CD4-positive, alpha-beta T cell treated with Interleukin-21 for 1 hour (primary cell): ENCODE measurements around the gene FAM20C.

Experiments
- DNase-seq: peaks from one replicate; pipeline ENCODE4 v3.0.0-alpha.2; 2020

The FAM20C gene

GRCh38 chr7:159370-160270 is 32.8 kb upstream of the FAM20C start:
- no peak for DNase-seq

- DNase-seq = no peak
Measured at GRCh38 chr7:160958-161725, 31.2 kb upstream of the FAM20C start.

DNA sequence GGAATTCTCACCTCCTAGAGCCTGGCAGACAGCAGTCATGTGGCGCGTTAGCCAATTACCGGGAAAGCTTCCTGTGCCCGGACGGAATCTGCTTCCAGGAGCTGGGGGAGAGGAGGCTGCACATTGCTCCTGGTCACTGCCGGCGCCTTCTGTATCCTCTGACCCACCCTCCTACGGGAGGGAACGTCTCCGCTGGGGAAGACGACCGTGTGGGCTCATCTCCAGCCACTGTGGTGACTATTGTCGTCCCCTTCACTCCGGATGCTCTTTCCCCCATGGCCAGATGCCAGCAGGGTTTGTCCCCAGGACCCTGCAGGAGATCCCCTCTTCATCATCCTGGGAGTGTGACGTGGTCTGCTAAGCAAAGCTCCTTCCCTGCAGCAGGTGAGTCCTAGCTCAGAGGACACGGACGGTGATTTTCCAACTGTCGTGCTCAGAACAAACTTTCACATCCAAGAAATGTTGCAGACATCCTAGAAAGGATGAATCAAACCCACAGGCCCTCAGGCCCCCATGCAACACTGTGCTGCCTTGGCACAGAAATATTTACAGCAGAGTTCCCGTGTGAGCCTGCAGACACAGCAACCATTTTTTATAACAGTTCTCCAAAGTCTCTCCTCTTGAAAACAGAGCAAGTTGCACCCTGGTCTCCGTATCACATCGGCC is 29.6 kb upstream of the FAM20C start:
- DNase-seq = no peak

GRCh38 chr7:163298-163695 is 29.1 kb upstream of the FAM20C start:
- DNase-seq = no peak

DNA sequence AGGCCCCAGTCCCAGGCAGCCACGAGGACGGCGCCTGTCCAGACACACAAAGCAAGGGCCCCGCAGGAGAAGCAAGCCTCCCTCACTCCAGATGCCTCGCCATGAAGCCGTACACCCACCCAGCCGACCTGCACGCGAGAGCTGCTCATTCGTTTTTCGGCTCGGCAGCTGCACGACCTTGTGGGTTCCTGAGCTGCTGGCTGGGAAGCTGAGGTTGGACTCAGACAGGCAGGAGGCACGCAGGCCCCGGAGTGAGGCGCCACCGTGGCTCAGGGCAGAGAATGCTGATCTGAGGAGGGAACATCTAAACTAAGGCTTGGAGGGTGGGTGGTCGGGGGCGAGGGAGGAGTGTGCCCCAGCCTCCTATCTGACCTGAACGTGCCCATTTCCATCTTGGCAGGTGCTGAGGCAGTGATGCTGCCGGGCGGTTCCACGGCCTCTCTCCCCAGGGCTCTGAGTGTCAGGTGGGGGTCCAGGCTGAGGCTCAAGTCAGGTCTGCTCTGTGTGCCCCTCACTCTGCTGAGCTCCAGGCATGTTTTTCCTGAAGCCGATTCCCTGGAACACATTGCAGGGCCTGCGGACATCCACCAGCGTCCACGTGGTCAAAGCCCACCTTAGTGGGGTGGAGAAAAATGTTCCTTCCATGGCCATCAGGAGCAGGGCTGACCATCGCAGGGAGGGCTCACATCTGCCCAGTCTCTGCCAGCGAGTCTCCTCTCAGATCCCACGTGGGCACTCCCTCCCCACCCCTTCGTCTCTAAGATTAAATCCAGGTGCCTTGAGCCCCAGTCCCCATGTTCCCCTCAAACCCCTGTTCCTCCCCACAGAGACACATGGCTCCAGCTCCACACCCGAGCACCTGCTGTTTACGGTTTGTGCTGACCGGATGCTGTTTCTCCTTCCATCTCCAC is 28.1 kb upstream of the FAM20C start:
- no peak for DNase-seq

GRCh38 chr7:164882-165660 is 27.3 kb upstream of the FAM20C start:
- DNase-seq = no peak

DNA sequence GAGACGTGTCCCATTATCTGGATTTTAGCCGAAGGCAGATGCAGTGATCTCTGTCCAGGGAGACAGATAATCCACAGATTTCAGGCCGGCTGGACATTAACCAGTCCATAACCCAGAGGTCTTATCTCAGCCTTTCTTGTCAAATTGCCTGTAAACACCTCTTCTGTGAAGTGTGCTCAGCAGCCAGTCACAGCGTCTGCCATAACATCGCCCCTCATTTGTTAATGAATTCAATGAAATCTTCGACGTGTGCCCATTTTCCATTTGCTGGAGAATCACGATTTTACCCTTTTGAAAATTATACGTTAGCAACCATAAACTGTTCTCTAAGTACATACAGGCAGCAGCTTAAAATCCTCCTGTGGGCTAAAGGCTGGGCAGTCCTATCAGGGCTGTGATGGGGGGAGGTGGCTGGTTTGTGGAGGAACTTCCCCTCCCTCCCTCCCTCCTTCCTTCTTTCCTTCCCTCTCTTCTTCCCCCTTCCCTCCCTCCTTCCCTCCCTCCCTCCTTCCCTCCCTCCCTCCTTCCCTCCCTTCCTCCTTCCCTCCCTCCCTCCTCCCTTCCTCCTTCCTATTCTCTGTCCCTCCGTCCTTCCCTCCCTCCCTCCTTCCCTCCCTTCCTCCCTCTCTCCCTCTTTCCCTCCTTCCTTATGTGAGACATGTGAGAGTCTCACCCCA is 26.6 kb upstream of the FAM20C start:
- no peak for DNase-seq

DNA sequence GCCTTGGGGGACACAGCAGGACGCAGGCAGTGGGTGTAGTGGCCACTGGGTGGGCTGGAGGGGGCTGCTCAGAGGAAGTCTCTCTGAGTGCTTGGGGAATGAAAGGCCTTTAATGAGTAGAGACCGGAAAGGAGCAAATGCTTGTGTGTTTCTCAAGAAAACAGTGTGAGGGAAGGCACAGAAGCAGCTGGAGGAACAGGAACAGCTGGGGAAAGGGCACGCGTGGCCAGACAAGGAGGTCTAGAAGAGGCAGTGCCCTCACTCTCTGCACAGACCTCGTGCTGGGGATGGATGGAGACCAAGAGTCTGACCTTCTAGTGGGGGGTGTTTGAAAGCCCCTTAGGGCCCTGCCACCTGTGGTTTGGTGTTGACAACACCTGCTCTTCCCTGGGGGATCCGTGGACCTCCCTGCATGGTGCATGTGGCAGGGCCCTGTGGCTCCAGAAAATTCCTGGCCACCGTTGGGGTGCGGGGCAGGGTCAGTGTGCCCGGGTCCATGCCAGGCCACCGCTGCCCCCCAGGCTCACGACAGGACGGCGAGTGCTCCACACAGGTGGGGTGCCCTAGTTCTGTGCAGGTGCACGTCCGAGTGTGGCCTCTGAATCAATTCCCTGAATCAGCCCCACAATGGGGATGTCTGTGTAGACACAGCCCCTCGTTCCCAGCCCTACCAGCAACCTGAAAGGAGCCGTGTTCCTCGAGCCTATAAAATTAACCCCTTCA is 25.9 kb upstream of the FAM20C start:
- no peak for DNase-seq

GRCh38 chr7:167090-167855 is 25.1 kb upstream of the FAM20C start:
- DNase-seq = no peak

DNA sequence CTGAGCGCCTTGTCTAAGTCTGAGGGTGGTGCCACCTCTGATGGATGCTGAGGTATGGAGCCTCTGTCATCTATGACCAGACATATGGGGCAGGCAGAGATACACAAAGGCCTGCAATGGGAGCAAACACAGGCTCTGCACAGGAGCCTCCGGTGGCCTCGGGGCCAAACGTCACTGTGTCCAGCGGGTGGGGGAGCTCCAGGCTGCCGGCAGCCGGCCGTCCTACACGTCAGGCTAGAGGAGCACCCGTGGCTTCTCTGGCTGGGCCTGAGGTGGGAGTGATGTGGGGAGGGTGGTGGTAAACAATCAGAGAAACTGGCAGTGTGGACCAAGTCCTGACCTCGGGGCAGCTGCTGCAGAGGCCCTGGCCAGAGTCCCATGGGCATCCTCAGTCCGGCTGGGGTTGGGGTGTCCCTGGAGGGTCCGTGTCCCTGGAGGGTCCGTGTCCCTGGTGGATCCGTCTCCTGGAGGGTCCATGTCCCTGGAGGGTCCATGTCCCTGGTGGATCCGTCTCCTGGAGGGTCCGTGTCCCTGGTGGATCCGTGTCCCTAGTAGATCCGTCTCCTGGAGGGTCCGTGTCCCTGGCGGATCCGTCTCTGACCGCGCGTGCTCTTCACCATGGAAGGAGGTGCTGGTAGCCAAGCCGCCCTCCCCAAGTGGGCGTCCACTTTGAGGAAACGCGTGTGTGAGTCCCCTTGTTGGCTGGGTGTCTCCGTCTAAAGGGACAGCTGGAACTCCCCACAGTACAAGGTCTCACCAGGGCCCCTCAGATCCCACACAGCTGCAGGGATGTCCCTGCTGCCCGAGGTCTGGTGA is 24.2 kb upstream of the FAM20C start:
- no peak for DNase-seq

DNA sequence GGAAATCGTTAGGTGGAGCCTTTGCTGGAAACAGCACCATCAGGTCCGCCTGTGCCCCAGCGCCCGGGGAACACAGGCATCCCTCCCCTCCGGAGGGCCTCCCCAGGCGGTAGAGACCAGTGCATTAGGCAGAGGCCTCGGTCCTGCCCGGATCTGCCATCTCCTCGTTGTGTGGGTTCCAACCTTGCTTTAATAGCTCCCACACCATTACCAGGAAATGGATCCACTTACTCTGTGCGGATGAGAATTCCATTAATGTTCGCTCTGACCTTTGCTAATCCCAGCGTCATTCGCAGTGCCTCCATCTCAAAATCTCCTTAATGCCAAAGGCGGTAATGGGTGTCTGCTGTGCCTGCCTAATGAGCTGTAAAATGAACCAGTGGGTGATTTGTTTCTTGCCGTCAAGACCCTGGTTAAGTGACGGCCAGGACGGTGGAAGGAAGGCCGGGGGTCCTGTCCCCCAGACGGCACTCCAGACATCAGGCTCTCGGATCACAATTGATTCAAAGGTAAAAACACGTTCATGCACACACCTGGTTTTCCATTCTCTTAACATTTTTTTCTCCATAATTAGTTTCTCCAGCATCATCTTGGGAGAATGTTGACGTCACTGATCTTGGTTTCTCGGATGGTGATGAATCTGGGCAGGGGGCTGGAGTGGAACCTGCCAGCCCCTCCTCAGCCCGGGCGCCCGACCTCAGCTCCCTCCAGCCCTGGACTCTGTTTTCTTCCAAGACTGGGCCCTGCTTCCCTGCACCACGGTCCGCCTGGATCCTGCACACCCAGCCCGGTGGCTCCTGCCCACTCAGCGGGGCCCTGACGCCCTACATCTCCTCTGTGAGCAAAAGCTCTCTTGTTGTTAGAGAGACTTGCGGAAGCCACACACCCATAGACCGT is 22.8 kb upstream of the FAM20C start:
- no peak for DNase-seq

DNA sequence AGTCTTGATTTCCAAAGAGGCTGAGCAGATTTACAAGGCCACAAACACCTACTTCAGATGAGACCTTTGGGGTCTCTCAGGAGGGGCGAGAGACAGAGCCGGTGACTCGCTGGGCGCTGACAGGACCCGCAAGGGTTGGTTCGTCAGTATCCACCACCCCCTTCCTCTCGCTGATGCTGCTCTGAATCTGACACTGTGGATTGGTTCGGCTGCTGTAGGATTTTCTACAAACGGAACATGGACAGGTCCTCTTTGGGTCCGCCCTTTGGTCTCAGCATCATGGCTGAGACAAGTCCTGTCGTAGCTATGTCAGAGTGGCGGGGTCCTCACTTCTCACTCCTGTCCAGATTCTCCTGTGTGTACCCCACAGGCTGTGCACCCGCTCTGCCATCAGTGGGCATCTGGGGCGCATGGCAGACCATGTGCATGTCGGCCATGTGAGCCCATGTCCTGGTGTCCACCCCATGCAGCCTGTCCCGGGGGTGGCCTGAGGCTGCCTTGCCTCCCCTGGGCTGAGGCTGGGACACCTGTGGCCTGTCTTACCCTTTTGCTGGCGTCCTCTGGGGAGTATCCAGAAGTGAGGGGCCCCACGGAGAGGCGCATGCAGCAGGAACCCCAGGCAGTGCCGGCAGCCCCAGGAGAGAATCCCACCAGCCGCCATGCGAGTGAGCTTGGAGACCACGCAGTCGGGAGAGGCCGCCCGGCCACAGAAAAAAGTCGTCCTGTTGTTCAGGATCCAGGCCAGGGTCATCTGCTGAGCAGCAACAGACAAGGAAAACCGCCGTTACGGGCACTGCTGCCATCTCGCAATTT is 21.6 kb upstream of the FAM20C start:
- DNase-seq = no peak

DNA sequence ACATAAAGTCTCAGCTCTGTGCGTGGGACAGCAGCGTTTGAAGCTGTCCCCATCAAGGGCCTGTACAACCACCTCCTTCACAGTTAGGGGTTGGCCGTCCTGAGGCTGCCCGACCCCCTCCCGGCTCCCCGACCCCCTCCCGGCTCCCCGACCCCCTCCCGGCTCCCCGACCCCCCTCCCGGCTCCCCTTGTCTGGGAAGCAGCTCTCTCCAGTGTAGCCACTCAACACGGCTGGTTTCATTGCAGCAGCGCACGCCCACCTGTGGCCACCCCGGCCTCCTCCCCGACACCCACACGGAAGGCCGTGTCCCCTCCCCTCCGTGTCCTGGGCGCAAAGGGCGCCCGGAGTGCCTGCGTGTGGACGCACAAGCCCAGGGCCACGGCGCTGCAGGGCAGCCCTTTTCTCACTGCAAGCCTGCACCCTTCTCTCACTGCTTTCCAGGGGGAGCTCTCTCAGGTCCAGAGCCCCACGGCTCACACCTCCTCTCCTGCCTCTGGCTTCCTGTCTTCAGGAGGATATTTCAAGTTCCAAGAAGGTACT is 20.9 kb upstream of the FAM20C start:
- no peak for DNase-seq

DNA sequence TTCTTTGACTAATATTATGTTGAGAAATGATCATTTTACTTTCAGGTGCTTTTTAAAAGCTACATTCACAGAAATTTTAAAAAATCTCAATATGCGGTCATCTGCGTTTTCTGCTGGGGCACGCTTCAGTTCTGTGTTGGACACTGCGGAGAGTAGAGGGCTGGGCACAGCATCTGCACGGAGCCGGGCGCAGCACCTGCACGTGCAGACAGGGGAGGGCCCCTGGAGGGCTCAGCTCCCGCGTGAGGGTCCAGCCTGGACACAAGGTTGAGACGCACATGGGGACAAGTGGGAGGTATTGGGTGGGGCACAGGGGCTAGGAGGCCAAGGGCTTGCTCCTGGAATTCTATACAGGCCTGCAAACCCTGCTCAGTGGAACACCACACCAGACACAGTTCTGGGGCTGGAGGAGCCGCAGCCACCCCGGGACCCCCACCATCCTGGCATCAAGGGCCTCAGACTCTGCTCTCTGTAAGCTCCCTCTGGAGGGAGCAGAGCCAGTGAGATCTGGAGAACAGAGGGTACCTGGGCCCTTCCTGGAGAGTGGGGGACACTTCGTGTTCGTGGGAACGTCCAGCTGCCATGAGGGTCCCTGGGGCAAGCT is 20.4 kb upstream of the FAM20C start:
- no peak for DNase-seq

DNA sequence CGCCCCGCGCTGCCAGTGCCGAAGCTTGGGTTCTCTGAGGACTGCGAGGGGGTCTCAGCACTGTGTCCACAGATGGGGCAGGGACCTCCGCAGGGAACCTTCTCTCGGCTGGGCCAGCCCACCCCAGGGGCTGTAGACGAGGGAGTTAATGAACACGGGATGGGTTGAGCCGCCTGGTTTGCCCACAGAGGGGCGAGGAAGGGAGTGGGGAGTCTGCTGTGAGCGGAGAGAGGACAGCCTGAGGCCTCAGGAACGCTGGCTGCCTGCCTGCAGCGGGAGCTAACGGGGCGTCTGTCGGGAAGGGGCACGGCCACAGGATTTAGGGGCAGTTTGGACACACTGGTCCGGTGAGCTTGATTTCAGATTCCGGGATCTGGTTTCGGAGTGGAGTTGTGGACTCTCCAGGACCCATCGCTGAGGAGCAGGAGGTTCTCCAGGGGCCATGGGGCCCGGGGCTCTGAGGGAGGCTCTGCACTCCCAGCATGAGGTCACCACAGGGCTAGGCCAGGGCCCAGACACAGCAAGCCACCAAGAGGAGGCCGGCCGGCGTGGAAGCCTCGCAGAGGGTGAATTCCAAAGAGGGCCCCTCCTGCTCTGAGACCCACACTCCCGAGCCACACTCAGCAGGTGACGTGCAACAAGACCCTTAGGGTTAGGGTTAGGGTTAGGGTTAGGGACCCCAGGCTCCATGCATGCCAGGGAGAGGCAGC is 19.0 kb upstream of the FAM20C start:
- DNase-seq = no peak
